T47D (cell line): ENCODE results near the gene BCAM.
"Not testable (repeated sequence)": the region's sequence is repeated elsewhere in the genome, so short reads cannot be mapped to it uniquely, and the experiment has no call there.

Experiments
- DNase-seq, 2 experiments: peaks; one replicate each; pipeline versions ENCODE4 v3.0.0 to v3.0.0-alpha.2; 2011 to 2012; ENCODE audit warnings: low read depth in 1 of 2, low spot score in 1 of 2
- JUND ChIP-seq: IDR thresholded peaks from 2 replicates; pipeline ENCODE4 v1.6.1; 2012; ENCODE audit warnings: low read depth
- in situ Hi-C: cut with HindIII; loops from 2 replicates; pipeline ENCODE4 v1.10.0; 2016; ENCODE audit warnings: low sequenced_read_pairs, low pct_unique_long_range_greater_than_20kb

BCAM gene

GRCh38 chr19:44808463-44809371 lies at the start of gene BCAM:
TSS of gene BCAM (plus strand) at chr19:44809103. CDS start at chr19:44809125, 22 bp downstream.
- TF ChIP-seq JUND, result no peak
- DNase-seq, result peak; percentile 70 to 86
- in situ Hi-C loops, result no loop called here

- no peak for TF ChIP-seq JUND
- in situ Hi-C loops, result no loop called here
- DNase-seq, result no peak
Measured at GRCh38 chr19:44762038-44762437, 46.9 kb upstream of the BCAM start.

- no peak for TF ChIP-seq JUND
- in situ Hi-C loops, result no loop called here
- no peak for DNase-seq
Measured at GRCh38 chr19:44765033-44765948, 43.6 kb upstream of the BCAM start.

- DNase-seq, result no peak
- TF ChIP-seq JUND, result no peak
- in situ Hi-C loops, result no loop called here
Measured at GRCh38 chr19:44765949-44766335, 43.0 kb upstream of the BCAM start.

- in situ Hi-C loops, result no loop called here
- no peak for DNase-seq
- no peak for TF ChIP-seq JUND
Measured at GRCh38 chr19:44767295-44768180, 41.4 kb upstream of the BCAM start.

- in situ Hi-C loops, result no loop called here
- no peak for TF ChIP-seq JUND
- DNase-seq, result peak; percentile 83 to 95
Measured at GRCh38 chr19:44770550-44771257, 38.2 kb upstream of the BCAM start.

GRCh38 chr19:44772144-44772543 lies 36.8 kb upstream of the BCAM start:
- DNase-seq, in situ Hi-C loops: not testable (repeated sequence)

- in situ Hi-C loops, result no loop called here
- DNase-seq, result no peak
- no peak for TF ChIP-seq JUND
Measured at GRCh38 chr19:44772959-44773358, 35.9 kb upstream of the BCAM start.

GRCh38 chr19:44775676-44776240 lies 33.1 kb upstream of the BCAM start:
- in situ Hi-C loops, result no loop called here
- no peak for DNase-seq
- TF ChIP-seq JUND, result no peak

GRCh38 chr19:44776402-44777096 lies 32.4 kb upstream of the BCAM start:
- DNase-seq, result peak; percentile 60 to 93
- TF ChIP-seq JUND, result no peak
- in situ Hi-C loops, result no loop called here
